DOHH2 (cell line): Measurements from ENCODE around the gene PYGO2.

Experiments used
- H3F3A ChIP-seq: fragments of 200-600 bp; sonication (generic), shearing (Covaris generic); 2 replicates; pipeline ENCODE4 v1.6.0; 2016; ENCODE audit warnings: antibody characterized with exemption, mild to moderate bottlenecking; ENCODE audit not compliant: control insufficient read depth, insufficient read depth
- H3K27ac ChIP-seq: fragments of 200-600 bp; sonication (generic); 2 replicates; pipeline ENCODE4 v1.5.1; 2014; ENCODE audit warnings: low read depth, mild to moderate bottlenecking, low read length, moderate library complexity
- H3K27me3 ChIP-seq: fragments of 200-600 bp; sonication (generic); 2 replicates; pipeline ENCODE4 v1.6.1; 2014; ENCODE audit warnings: mild to moderate bottlenecking, low read length, mixed read lengths; ENCODE audit not compliant: control insufficient read depth
- H3K36me3 ChIP-seq: fragments of 200-600 bp; sonication (generic); 2 replicates; pipeline ENCODE4 v1.6.1; 2014; ENCODE audit warnings: mild to moderate bottlenecking, low read length, moderate library complexity, mixed read lengths; ENCODE audit not compliant: control insufficient read depth
- H3K4me1 ChIP-seq: fragments of 200-600 bp; sonication (generic); 2 replicates; pipeline ENCODE4 v1.6.1; 2014; ENCODE audit warnings: mild to moderate bottlenecking, low read length, mixed read lengths; ENCODE audit not compliant: control insufficient read depth
- H3K4me2 ChIP-seq: fragments of 200-600 bp; sonication (generic); 2 replicates; pipeline ENCODE4 v1.6.0; 2014; ENCODE audit warnings: mild to moderate bottlenecking, low read length, moderate library complexity
- H3K4me3 ChIP-seq: fragments of 200-600 bp; sonication (generic); 2 replicates; pipeline ENCODE4 v1.5.1; 2014; ENCODE audit warnings: mild to moderate bottlenecking, low read length, mixed read lengths
- H3K79me2 ChIP-seq: fragments of 200-600 bp; sonication (generic); 2 replicates; pipeline ENCODE4 v1.6.1; 2014; ENCODE audit warnings: mild to moderate bottlenecking, low read length, mixed read lengths; ENCODE audit not compliant: control insufficient read depth
- H3K9me2 ChIP-seq: fragments of 200-600 bp; sonication (generic); replicated peaks from 2 replicates; pipeline ENCODE4 v1.6.1; 2014; ENCODE audit warnings: mild to moderate bottlenecking, low read length, mixed read lengths; ENCODE audit not compliant: control insufficient read depth
- H3K9me3 ChIP-seq: fragments of 200-600 bp; sonication (generic); 2 replicates; pipeline ENCODE4 v1.6.1; 2014; ENCODE audit warnings: antibody characterized with exemption, low read length, mixed read lengths; ENCODE audit not compliant: control insufficient read depth, insufficient read depth
- H4K20me1 ChIP-seq: fragments of 200-600 bp; sonication (generic); 2 replicates; pipeline ENCODE4 v1.6.0; 2014; ENCODE audit warnings: low read depth, mild to moderate bottlenecking, antibody characterized with exemption, low read length, moderate library complexity; ENCODE audit not compliant: control insufficient read depth, insufficient read depth
- EZH2phosphoT487 ChIP-seq: fragments of 200-600 bp; sonication (generic); IDR thresholded peaks from 2 replicates; pipeline ENCODE4 v1.6.1; 2017; ENCODE audit warnings: borderline replicate concordance, mild to moderate bottlenecking, antibody characterized with exemption, low read length, moderate library complexity, mixed read lengths
- TF ChIP-seq, protein P1 (sequence below): fragments of 200-600 bp; sonication (generic); IDR thresholded peaks from one replicate; pipeline ENCODE4 v1.5.1; 2014; ENCODE audit warnings: antibody characterized with exemption, mild to moderate bottlenecking, low read depth, low read length; ENCODE audit not compliant: poor library complexity, severe bottlenecking

Gene PYGO2

DNA sequence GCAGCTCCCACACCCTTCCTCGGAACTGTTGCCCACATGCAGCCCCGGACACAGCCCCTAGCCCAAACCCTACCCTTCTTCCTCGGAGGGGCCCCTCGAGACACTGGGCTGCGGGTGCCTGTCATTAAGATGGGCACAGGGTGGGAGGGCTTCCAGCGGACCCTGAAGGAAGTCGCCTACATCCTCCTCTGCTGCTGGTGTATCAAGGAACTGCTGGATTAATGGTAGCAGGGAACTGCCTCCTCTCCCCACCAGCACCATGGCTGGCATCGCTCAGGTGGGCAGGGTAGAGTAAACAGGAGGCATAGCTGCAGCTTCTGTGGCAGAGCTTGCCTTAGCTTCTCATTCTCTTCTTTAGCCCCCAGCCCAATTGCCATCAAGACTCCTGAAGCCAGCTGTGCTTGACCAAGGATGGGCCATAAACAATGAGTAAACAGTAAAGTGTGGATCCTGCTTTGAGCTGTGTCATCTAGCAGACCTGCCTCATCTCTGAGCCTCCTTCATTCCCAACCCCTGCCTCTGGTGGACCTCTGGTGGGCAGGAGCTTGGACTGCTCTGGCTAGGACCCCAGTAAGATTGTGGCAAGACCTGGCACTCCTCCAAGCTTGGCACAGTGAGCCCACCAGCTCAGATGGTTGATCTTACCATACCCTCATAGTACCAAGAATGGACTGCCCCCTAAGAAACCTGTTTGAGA lies 32.1 kb upstream of the PYGO2 start, which contains the start of gene LENEP:
TSS of gene LENEP (plus strand) at position 15 of the 697 bp plus-strand sequence. CDS start at position 37, 22 bp downstream.
- Histone ChIP-seq H3K9me2 (no peaks in the 10 kb centered on the region), H3K27ac (no peak within 1 kb of the TSS), H4K20me1 (0 out of 2 replicates have a peak, but pooled peaks cover under 1% of the 10 kb centered on the region), H3K36me3 (peaks cover 22% of the 10 kb centered on the region), H3K4me3 (no peak within 1 kb of the TSS), H3K27me3 (no peaks in the 10 kb centered on the region), H3K9me3 (no peaks in the 10 kb centered on the region), H3F3A (peaks cover 19% of the 10 kb centered on the region), H3K4me1 (peaks cover 2% of the 10 kb centered on the region), H3K4me2 (no peak within 1 kb of the TSS), H3K79me2 (peaks cover 6% of the 10 kb centered on the region)
- no peak for TF ChIP-seq EZH2phosphoT487
- TF ChIP-seq, protein P1, sequence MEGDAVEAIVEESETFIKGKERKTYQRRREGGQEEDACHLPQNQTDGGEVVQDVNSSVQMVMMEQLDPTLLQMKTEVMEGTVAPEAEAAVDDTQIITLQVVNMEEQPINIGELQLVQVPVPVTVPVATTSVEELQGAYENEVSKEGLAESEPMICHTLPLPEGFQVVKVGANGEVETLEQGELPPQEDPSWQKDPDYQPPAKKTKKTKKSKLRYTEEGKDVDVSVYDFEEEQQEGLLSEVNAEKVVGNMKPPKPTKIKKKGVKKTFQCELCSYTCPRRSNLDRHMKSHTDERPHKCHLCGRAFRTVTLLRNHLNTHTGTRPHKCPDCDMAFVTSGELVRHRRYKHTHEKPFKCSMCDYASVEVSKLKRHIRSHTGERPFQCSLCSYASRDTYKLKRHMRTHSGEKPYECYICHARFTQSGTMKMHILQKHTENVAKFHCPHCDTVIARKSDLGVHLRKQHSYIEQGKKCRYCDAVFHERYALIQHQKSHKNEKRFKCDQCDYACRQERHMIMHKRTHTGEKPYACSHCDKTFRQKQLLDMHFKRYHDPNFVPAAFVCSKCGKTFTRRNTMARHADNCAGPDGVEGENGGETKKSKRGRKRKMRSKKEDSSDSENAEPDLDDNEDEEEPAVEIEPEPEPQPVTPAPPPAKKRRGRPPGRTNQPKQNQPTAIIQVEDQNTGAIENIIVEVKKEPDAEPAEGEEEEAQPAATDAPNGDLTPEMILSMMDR, result no peak

DNA sequence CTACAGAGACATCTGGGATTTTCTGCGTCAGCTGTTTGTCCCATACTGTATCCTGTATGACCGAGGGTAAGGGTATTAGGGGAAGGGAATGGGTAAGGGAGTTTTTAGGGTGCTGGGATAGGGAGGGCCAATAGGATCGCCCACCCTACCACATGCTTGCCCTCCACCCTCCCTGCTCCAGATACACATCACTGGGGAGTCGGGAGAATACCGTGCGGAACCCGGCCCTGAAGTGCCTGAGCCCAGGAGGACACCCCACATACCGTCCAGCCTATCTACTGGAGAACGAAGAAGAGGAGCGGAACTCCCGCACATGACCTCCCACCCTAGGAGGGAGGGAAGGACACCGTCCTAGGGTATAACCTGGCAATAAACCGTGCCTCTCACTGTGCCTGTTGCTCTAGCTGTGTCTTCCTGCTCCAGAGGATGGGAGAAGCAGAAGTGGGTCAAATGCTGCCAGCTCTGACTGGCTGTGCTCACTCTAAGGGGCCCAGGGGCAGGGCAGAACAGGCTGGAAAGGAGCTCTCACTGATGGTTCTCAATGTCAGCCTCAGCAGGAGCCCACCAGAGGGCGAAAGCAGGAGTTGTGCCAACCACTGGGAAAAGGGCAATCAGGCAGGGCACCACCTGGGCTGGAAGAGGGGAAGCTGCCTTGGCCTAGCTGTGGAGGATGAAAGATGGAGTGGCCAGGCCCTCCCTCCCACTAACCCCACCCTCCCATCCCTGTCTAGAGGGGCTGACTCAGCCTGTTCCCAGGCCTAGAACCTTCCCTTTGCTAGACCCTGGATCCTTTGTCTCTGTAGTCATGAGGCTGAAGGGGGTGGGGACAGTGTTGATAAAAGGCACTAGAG lies 31.4 kb upstream of the PYGO2 start:
- Histone ChIP-seq H3K4me3 (no peak overlapping the region), H3F3A (peaks cover 19% of the 10 kb centered on the region), H3K79me2 (peaks cover 14% of the 10 kb centered on the region), H3K9me3 (no peaks in the 10 kb centered on the region), H3K4me2 (no peak overlapping the region), H3K27ac (no peak overlapping the region), H4K20me1 (peaks cover 8% of the 10 kb centered on the region; the same call in 1 of the 2 replicates), H3K36me3 (peaks cover 29% of the 10 kb centered on the region), H3K9me2 (no peaks in the 10 kb centered on the region), H3K4me1 (no peaks in the 10 kb centered on the region), H3K27me3 (no peaks in the 10 kb centered on the region)
- no peak for TF ChIP-seq EZH2phosphoT487
- TF ChIP-seq, protein P1, result no peak

DNA sequence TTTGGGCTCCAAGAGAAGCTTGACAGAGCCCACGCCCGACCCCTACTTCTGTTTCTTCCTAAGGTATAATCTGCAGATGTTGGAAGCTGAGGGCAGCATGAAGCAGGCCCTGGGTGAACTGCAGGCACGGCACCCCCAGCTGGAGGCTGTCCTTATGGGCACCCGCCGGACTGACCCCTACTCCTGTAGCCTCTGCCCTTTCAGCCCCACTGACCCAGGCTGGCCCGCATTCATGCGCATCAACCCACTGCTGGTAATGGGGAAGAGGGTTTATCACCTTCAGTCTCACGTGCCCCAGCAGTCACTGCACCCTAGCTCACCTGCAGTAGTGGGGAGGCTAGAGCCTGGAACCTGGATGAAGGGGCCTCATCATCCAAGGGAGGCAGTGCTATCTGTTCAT lies 28.7 kb upstream of the PYGO2 start:
- no peaks in the 10 kb centered on the region for H3K4me1 ChIP-seq
- peaks cover 48% of the 10 kb centered on the region for H3K36me3 ChIP-seq

More for the DNA sequence above, 28.7 kb upstream of the PYGO2 start:
- Histone ChIP-seq H3K9me3 (no peaks in the 10 kb centered on the region), H3K4me2 (no peak overlapping the region), H3K27me3 (no peaks in the 10 kb centered on the region), H3F3A (peaks cover 8% of the 10 kb centered on the region), H3K27ac (no peak overlapping the region), H4K20me1 (peaks cover 9% of the 10 kb centered on the region; the same call in 1 of the 2 replicates), H3K79me2 (peaks cover 38% of the 10 kb centered on the region), H3K9me2 (no peaks in the 10 kb centered on the region), H3K4me3 (no peak overlapping the region)
- no peak for TF ChIP-seq EZH2phosphoT487
